Measurements from ENCODE around the gene LEMD3.
A peak's percentile ranks its signal among the peaks of the same experiment; 100 is the strongest.

Gene LEMD3

DNA sequence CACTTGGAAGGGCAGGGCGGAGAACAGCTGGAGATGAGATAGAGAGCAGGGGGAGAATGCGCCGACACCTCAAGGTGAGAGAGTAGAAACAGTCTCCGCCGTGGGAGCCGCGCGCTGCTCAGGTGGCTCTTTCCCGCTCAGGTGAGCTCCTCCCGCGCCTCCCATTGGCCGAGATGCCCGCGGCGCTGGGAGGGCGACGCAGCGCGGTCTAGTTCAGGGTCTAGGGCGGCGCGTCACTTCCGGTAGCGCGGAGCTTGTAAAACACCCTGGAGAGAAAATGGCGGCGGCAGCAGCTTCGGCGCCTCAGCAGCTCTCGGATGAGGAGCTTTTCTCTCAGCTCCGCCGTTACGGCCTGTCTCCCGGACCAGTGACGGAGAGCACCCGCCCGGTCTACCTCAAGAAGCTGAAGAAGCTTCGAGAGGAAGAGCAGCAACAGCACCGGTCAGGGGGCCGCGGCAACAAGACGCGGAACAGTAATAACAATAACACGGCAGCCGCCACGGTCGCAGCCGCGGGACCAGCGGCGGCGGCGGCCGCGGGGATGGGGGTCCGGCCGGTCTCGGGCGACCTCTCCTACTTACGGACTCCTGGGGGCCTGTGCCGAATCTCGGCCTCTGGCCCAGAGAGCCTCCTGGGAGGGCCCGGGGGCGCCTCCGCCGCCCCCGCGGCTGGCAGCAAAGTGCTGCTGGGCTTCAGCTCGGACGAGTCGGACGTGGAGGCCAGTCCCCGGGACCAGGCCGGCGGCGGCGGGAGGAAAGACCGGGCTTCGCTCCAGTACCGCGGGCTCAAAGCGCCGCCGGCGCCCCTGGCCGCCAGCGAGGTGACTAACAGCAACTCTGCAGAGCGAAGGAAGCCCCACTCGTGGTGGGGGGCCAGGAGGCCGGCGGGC lies at the start of gene LEMD3:
LEMD3 (plus strand) TSS at position 264 of the 889 bp plus-strand sequence; CDS start at position 278, 14 bp downstream.
- peak; percentile 87 for DNase-seq

DNA sequence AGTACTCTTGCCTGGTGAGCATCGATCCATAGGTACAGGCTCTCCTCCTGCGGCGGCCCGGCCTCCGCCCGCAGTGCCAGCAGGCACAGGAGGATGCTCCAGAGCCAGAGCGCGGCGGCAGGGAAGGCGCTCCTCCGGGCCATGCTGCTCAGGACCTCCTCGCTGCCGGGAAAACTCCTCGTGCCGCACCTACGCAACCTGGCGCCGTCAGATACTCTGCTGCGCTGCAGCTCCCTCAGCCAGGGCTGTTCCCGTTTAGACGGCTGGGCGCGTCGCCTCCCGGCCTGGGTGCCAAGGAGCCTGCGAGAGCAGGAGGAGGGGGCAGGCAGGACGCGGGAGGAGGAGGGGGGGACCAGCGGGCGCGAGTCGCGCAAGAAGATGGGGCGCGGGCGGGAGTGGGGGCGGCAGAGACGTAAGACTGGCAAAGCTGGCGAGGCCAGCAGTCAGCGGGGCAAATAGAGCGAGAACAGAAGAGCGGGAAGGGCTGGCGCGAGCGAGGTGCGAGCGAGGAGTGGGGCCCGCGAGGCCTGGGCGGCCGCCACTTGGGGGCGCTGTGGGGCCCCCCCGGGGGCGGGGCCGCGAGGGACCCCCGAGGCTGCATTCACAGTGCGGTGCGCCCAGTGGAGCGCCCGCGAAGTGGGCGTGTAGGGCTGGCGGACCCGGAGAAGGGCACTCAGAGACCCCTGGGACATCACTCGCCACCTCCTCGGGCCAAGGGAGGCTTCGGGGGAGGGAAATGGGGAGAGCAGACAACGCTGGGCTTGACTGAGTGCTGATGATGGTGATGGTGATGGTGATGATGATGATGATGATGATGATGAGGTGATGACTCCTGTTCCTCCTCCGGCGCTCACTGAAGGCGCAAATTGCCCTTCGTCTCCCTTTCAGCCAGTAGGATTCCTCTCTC lies 48.1 kb upstream of the LEMD3 start, which contains the start of gene WIF1:
WIF1 (minus strand) TSS at position 257 of the 907 bp plus-strand sequence; CDS start at position 143, 114 bp downstream.
- peak; percentile 8 for DNase-seq

DNA sequence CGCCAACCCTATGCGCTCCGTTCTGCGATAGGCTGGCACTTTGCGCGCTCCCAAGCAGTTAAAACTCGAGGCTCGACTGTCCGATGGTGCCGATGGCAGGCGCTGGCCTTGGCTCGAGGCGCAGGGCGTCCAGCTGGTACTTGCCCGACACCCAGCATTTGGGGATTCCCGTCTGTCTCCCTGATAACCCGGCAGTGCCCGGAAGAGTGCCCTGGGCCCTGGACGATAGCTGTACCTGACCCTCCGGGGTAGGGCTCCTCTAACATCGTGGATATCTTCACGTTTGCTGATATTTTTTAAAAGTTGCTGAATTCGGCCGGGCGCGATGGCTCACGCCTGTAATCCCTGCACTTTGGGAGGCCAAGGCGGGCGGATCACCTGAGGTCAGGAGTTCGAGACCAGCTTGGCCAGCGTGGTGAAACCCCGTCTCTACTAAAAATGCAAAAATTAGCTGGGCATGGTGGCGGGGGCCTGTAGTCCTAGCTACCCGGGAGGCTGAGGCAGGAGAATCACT lies 47.4 kb upstream of the LEMD3 start:
- DNase-seq: no peak

DNA sequence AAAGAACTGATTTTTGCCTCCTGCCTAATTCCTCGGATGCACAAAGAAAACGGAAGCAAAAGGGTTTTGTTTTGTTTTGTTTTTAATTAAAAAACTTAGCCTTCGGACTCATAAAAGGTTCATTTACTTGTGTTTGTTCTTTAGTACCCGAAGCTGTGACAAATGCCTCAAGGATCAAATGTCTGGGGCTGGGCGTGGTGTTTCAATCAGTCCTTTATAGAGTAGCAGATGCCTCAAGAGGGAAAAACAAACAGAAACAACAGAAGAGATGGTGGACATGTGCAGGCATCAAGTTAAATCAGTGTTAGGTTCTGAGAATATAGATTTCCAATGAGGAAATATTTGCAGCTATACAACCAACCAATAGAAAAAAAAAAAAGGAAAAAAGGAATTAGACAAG lies 46.7 kb upstream of the LEMD3 start:
- DNase-seq: no peak

DNA sequence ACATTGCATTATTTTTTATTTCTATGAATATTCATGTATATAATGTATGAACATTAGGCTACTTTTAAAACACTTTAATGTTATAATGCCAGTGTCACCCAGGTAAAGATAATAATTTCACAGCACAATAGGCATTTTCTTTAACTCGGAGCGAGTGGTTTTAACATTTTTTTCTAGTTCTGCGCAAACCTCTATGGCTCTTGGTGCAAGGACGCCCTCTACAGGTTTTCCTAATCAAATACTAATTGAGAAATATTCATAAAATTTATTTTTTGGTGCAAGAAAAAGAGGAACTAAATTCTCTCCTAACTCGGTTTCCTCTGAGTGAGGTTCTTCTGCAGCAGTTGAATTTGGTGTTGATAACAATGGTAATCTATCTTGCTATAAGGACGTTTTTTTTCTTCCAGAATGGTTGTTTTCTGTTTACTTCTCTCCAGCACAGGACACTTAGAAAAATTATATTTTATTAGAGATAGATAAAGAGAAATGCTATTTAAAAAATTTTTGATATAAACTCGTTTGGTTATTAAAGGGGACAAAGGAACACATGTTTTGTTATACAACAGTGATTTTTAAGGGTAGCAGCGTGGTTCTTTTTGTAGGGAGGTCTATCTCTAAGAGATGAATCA lies 45.8 kb upstream of the LEMD3 start:
- peak; percentile 32 for DNase-seq

DNA sequence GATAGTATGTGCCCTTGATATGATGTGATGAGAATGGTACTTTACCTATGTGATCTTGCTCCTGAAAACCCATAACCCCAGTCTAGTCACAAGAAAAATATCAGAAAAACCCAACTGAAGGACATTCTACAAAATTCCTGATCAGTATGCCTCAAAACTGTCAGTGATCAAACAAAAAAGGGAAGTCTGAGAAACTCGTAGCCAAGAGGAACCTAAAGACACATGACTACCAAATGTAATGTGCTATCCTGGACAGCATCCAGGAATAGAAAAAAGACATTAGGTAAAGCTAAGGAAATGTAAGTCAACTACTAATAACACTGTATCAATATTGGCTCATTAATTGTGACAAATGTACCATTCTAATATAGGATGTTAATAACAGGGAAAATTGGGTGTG lies 44.1 kb upstream of the LEMD3 start:
- no peak for DNase-seq

DNA sequence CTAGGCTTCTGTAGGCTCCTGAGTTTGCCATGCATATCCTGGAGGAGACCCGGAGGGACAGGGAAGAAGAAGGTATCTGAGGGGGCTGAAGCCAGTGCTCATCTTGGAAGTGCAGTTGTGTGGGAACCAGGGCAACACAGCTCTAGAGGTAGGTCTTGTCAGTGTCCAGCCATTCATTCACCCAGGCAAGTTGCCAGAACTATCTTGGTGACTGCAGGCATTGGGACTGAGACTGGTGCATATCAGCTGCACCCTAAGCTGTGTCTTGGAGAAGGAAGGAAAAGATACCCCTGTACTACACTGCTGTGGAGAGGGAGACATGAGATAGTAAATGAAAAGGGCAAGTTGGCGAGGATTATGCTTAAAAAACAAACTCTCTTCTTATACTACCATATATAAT lies 43.4 kb upstream of the LEMD3 start:
- DNase-seq: no peak

DNA sequence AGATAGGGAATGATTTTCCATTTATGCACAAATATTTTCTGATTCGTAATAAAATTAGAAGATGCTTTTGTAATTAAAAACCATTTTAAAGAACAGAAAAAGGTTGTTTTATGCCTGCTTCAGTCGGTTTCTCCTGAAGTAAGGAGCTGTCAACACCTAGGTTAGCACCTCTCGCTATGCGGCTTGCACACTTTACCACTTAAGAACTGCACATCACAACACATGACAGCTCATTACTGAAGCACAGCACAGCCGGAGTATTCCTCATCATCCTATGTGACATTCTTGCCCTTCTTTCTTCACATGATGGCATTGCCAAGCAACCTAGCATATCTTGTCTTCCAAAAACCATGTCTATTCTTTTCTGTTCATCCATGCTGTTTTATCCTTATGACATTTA lies 42.9 kb upstream of the LEMD3 start:
- DNase-seq: no peak

DNA sequence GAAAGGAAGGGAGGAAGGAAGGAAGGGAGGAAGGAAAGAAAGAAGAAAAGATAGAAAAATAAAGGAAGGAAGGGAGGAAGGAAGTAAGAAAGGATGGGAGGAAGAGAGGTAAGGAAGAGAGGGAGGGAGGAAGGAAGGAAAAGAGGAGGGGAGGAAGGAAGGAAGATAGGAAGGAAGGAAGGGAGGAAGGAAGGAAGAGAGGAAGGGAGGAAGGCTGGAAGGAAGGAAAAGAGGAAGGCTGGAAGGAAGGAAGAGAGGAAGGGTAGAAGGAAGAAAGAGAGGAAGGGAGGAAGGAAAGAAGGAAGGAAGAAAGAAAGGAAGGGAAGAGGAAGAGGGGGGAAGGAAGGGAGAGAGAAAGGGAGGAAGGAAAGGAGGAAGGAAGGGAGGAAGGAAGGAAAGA lies 35.5 kb upstream of the LEMD3 start:
- DNase-seq: no peak

DNA sequence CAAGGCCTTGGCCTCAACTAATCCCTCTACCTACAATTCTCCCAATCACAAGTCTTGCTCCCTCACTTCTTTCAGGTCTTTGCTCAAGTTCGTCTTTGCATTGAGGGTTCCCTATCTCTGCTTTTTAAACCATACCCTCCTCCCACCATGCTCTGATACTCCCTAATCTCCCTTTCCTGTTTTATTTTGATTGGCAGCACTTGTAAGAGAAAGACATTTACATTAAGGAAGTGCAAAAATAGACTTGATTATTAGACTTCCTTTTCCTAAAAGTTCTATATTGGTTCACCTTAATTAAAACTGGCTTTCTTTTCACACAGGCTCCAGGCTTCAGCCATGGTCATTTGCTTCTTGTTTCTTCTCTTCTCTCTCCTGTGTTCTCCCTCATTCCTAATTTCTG lies 30.0 kb upstream of the LEMD3 start:
- no peak for DNase-seq

DNA sequence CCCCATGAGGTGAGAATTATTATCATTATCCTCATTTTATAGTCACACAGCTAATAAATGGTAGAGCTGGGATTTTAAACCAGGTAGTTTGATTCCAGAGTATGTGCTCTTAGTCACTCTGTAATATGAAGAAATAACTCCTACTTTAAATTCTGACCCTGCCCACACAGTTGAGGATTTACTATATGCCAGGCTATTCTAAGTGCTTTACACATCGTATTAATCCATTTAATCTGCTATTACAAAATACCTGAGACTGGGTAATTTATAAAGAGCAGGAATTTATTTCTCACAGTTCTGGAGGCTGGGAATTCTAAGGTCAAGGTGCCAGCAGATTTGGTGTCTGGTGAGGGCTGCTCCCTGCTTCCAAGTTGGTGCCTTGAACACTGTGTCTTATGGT lies 28.6 kb upstream of the LEMD3 start:
- no peak for DNase-seq

DNA sequence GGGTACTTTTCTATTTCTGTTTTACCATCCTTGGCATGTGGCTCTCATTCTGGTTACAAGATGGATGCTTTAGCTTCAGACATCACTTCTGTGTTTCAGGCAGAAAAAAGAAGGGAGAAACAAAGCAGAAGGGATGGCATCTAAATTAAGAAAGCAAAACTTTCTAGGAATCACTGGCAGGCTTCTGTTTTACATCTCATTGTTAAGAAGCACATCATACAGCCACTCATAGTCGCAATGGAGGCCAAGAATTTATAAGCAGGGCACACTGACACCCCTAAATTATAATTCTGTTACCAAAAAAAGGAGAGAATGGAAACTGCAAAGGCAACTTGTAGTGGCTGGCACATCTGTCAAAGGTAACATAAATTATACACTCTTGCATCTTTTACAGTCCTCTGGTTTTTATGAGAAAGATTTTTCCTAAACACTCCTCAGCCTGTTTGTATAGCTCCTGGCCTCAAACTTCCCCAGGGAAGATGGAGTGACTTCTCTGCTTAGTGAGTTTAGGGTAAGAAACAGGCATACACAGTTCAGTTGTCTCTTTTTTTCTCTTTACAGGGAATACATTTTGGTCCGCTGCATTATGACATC lies 22.0 kb upstream of the LEMD3 start:
- no peak for DNase-seq

DNA sequence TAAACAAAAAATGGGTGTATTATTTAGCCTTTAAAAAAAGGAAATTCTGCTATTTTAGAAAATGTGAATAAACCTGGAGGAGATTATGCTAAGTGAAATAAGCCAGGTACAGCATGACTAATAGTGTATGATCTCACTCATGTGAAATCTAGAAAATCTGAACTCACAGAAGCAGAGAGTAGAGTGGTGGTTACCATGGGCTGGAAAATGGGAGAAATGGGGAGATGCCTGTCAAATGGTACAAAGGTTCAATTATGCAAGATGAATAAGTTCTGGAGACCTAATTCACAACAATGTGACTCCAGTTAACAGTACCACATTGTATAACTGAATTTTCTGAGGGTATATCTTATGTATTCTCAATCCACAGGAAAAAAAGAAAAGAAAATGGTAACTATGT lies 17.4 kb upstream of the LEMD3 start:
- DNase-seq: no peak

DNA sequence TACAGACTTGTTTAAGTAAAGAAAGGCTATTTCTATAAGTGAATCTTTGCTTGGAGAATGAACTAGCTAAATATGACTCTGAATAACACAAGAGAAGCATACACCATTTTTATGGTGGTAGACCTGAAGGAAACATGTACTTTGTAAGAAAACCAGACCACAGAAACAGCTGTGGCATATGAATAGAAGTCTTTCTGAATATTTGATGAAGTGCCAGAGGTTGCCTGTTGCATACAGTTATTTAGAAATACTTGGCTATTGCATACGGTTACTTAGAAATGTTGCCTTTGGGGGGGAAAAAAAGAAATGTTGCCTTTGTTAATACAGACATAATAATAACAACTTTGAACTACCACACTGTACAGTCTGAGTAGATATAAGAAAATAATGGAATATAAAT lies 16.8 kb upstream of the LEMD3 start:
- peak; percentile 20 for DNase-seq

DNA sequence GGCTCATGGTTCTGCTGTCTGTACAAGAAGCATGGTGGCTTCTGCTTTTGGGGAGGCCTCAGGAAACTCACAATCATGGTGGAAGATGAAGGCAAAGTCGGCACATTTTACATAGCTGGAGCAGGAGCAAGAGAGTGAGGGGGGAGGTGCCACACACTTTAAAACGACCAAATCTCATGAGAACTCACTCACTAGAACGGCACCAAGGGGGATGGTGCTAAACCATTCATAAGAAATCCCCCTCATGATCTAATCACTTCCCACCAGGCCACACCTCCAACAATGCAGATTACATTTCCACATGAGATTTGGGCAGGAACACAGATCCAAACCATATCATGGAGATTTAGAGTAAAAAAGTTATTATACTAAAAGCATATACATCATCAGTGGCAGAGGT lies 13.6 kb upstream of the LEMD3 start:
- DNase-seq: no peak

DNA sequence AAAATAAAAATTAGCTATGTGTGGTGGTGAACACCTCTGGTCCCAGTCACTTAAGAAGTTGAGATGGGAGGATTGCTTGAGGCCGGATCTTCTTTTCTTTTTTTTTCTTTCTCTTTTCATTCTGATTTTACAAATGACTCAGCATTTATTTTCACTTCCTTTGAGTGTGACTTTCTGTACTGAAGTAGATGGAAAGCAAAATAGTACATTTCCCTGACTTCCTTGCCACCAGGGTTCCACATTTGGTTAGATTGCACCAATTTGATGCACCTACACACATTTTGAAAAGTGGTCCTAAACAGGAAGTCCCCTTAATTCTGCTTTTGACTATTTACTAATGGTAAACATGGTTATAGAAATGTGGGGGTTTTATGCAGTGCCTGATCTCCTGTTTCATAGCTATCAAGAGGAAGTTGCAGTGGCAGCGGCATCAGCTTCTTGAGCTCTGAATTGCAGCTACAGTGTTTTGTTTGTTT lies 13.0 kb upstream of the LEMD3 start:
- no peak for DNase-seq

DNA sequence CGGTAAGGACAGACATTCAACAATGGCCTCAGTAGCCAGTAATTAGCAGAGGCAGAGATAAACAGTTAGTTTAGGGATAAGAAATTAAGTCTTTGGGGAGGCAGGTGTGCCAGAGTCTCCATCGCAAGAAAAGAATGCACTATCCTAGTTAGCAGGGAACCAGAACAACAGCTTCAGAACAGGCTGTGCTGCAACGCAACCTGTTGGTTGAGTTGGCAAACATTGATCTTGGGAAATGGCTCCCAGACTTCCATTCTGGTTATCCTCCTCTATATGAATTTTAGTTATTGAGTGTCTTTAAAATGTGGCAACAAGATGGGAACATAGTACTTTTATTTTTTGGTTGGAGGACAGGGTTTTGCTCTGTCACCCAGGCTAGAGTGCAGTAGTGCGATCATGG lies 12.3 kb upstream of the LEMD3 start:
- DNase-seq: no peak

DNA sequence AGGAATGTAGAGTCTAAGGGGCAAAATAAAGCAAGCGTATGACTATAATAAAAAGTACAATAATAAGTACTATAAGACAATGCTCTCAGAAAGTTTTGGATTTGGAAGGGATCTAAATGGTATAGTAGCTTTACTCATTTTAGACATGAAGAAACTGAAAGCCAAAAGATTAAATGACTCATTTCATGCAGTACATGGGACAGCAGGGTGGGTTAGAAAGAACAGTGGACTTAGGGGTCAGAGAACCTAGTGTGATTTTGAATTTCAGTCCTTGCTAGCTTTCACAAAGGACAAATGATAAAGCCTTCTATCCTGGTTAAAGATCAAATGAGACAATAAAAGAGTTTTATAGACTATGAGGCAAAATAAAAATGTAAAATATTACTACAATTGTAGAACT lies 6.8 kb upstream of the LEMD3 start:
- no peak for DNase-seq

DNA sequence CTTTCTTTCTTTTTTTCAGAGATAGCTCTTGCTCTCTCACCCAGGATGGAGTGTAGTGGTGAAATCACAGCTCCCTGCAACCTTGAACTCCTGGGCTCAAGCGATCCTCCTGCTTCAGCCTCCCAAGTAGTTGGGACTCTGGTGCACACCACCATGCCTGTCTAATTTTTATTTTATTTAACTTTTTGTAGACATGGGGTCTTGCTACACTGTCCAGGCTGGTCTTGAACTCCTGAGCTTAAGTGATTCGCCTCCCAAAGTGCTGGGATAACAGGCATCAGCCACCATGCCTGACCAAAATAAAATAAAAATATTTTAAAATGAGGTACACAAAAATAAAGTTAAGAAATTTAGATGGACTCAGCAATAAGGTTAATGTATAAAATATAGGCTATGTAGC lies 5.1 kb upstream of the LEMD3 start:
- DNase-seq: no peak

DNA sequence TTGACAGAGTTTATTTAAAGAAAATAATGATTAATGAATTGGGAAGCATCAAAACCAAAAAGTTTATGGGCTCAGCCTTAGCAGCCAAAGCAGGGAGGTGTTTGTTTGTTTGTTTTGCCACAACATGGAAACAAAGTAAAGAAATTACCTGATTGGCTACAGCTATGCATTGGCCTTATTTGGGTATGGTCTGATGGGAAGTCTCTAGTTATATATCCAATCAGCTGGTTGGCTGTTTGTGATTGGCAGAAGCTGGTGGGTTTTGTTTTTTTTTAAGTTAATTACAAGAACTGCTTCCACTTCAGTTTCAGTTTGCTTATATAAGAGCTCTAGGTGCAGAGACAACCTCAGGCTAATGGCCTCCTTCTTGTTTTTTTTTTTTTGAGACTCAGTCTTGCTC lies 4.6 kb upstream of the LEMD3 start:
- no peak for DNase-seq

DNA sequence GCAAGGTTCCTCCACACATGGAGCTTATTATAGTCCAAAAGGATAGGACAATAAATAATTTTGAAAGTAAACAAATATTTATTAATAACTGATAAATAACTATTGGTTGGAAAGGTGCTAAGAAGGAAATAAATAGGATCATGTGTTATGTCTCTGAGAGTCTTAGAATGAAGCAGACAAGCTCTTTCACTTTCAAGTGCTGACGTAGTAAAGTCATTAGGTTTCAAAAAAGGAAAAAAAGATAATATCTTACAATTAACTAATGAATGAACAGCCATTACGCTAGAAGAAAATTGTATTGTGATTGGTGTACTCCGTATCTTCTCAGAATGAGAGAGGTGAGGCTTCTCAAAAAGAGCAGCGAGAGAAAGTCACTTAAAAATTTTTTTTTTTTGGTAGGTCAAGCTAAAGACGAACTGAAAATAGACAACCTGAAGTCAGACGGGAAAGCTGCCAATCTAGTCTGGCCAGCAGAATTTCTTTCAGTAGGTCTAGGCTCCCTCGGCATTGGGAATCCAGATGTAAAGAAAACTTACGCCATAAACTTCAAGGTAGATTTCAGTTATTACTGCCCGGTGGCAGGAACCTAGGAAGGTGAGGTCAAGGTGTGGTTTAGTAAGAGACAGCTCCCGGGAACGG lies 583 bp upstream of the LEMD3 start:
- no peak for DNase-seq
